ENCODE measurements around the gene S100A13.

S100A13 gene

DNA sequence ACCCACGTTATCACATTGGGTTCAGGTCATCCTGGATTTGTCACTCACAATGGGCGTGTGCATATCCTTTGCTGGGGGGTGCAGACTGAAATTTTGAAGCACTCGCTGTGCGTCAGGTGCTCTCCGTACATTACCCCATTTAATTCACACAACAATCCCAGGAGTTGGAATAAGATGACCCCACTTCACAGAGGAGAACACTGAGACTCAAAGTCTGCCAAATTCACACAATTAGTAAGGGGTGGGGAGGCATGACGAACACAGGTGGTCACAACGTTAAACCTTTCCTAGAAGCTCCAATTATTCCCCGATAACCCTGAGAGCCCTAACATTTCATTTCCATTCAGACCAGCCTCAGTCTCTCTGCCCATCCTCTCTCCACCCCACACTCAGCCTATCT is 57.8 kb downstream of the S100A13 start:
- Histone ChIP-seq H3K4me3 (ENCODE audit: low read depth, low read length) (no peak overlapping the region), H3K4me1 (ENCODE audit: control insufficient read depth, insufficient read depth, low read length) (peaks cover 31% of the 10 kb centered on the region), H3K27me3 (ENCODE audit: control insufficient read depth, insufficient read depth, low read length) (no peaks in the 10 kb centered on the region), H3K9me3 (ENCODE audit: control insufficient read depth, insufficient read depth, low read length) (no peaks in the 10 kb centered on the region), H3K36me3 (ENCODE audit: control insufficient read depth, insufficient read depth, low read length) (no peaks in the 10 kb centered on the region), H3K9ac (ENCODE audit: low read depth, low read length) (no peak overlapping the region), H3K27ac (ENCODE audit: low read depth, low read length) (no peak overlapping the region)

Data from HUES48 (cell line).